NT2/D1 (cell line): ENCODE measurements around the gene KMT2B.

Experiments
- DNase-seq: peaks from one replicate; pipeline ENCODE4 v3.0.0-alpha.2; 2011; ENCODE audit warnings: low read depth, low spot score
- H3K27me3 ChIP-seq: 2 replicates; pipeline ENCODE4 v1.6.0; 2011; ENCODE audit warnings: mild to moderate bottlenecking; ENCODE audit not compliant: insufficient read length, insufficient read depth
- H3K36me3 ChIP-seq: 2 replicates; pipeline ENCODE4 v1.6.1; 2011; ENCODE audit warnings: mild to moderate bottlenecking, low read length, mixed read lengths; ENCODE audit not compliant: insufficient read depth, insufficient read length
- H3K4me1 ChIP-seq: 2 replicates; pipeline ENCODE4 v1.5.1; 2011; ENCODE audit not compliant: insufficient read depth, insufficient read length
- H3K4me3 ChIP-seq: 2 replicates; pipeline ENCODE4 v1.5.1; 2011; ENCODE audit warnings: low read depth; ENCODE audit not compliant: insufficient read length
- H3K9ac ChIP-seq: 2 replicates; pipeline ENCODE4 v1.6.0; 2011; ENCODE audit warnings: low read depth; ENCODE audit not compliant: insufficient read length
- H3K9me3 ChIP-seq: 2 replicates; pipeline ENCODE4 v1.5.1; 2011; ENCODE audit warnings: mild to moderate bottlenecking, low read length; ENCODE audit not compliant: insufficient read depth
- SUZ12 ChIP-seq: IDR thresholded peaks from 2 replicates; pipeline ENCODE4 v1.6.1; 2011; ENCODE audit not compliant: insufficient read length, insufficient read depth; ENCODE audit errors: extremely low read depth
- YY1 ChIP-seq: IDR thresholded peaks from 2 replicates; pipeline ENCODE4 v1.6.1; 2011; ENCODE audit not compliant: insufficient read length, insufficient read depth
- ZNF274 ChIP-seq: IDR thresholded peaks from 2 replicates; pipeline ENCODE4 v1.6.1; 2011; ENCODE audit warnings: mild to moderate bottlenecking, low read depth, low read length

The KMT2B gene

GRCh38 chr19:35733180-35734125, 15.7 kb downstream of the KMT2B start:
- H3K27me3 ChIP-seq = no peaks in the 10 kb centered on the region
- no peaks in the 10 kb centered on the region for H3K9me3 ChIP-seq
- H3K9ac ChIP-seq = no peak overlapping the region
- peaks cover 95% of the 10 kb centered on the region for H3K36me3 ChIP-seq
- no peak overlapping the region for H3K4me3 ChIP-seq
- no peak for DNase-seq
- peaks cover 2% of the 10 kb centered on the region for H3K4me1 ChIP-seq
- TF ChIP-seq ZNF274 (no peak), YY1 (no peak), SUZ12 (no peak)

- DNase-seq = no peak
- Histone ChIP-seq H3K9me3 (no peaks in the 10 kb centered on the region), H3K4me3 (no peak overlapping the region), H3K9ac (no peak overlapping the region), H3K4me1 (peaks cover 2% of the 10 kb centered on the region), H3K27me3 (no peaks in the 10 kb centered on the region), H3K36me3 (peaks cover 95% of the 10 kb centered on the region)
- TF ChIP-seq SUZ12 (no peak), ZNF274 (no peak), YY1 (no peak)
Observed at GRCh38 chr19:35734273-35734672, 16.5 kb downstream of the KMT2B start.

- H3K9me3 ChIP-seq = no peaks in the 10 kb centered on the region
- peaks cover 4% of the 10 kb centered on the region for H3K4me1 ChIP-seq
- TF ChIP-seq ZNF274 = no peak
- TF ChIP-seq YY1 = no peak
- no peak for TF ChIP-seq SUZ12
- H3K27me3 ChIP-seq = no peaks in the 10 kb centered on the region
- H3K36me3 ChIP-seq = peaks cover 90% of the 10 kb centered on the region
- no peak overlapping the region for H3K4me3 ChIP-seq
- H3K9ac ChIP-seq = no peak overlapping the region
- no peak for DNase-seq
Observed at GRCh38 chr19:35734889-35735288, 17.1 kb downstream of the KMT2B start.

GRCh38 chr19:35736913-35737886, 19.4 kb downstream of the KMT2B start:
- DNase-seq = no peak
- H3K4me3 ChIP-seq = no peak overlapping the region
- H3K36me3 ChIP-seq = peaks cover 69% of the 10 kb centered on the region
- no peaks in the 10 kb centered on the region for H3K9me3 ChIP-seq
- no peak overlapping the region for H3K9ac ChIP-seq
- H3K4me1 ChIP-seq = peaks cover 4% of the 10 kb centered on the region
- no peaks in the 10 kb centered on the region for H3K27me3 ChIP-seq
- TF ChIP-seq YY1 (no peak), SUZ12 (no peak), ZNF274 (no peak)

- H3K9ac ChIP-seq = no peak overlapping the region
Observed at GRCh38 chr19:35738021-35738886, 20.5 kb downstream of the KMT2B start.

GRCh38 chr19:35738887-35739229, 21.1 kb downstream of the KMT2B start:
- TF ChIP-seq ZNF274 (no peak), SUZ12 (no peak), YY1 (no peak)
- Histone ChIP-seq H3K36me3 (peaks cover 65% of the 10 kb centered on the region), H3K27me3 (no peaks in the 10 kb centered on the region), H3K4me1 (peaks cover 6% of the 10 kb centered on the region), H3K4me3 (no peak overlapping the region), H3K9ac (no peak overlapping the region), H3K9me3 (no peaks in the 10 kb centered on the region)
- no peak for DNase-seq

More at GRCh38 chr19:35738021-35738886, 20.5 kb downstream of the KMT2B start:
- no peaks in the 10 kb centered on the region for H3K9me3 ChIP-seq
- TF ChIP-seq SUZ12 = no peak
- TF ChIP-seq ZNF274 = no peak
- no peak for TF ChIP-seq YY1
- no peak for DNase-seq
- H3K4me3 ChIP-seq = no peak overlapping the region
- H3K4me1 ChIP-seq = peaks cover 6% of the 10 kb centered on the region
- no peaks in the 10 kb centered on the region for H3K27me3 ChIP-seq
- peaks cover 70% of the 10 kb centered on the region for H3K36me3 ChIP-seq
